HG03139 (cell line): ENCODE results near the gene CFAP65.

Source experiments
- ATAC-seq: cut with Tn5 transposase; IDR thresholded peaks from one replicate; pipeline ENCODE4 v1.9.1; 2021; ENCODE audit not compliant: unreplicated experiment

Gene CFAP65

DNA sequence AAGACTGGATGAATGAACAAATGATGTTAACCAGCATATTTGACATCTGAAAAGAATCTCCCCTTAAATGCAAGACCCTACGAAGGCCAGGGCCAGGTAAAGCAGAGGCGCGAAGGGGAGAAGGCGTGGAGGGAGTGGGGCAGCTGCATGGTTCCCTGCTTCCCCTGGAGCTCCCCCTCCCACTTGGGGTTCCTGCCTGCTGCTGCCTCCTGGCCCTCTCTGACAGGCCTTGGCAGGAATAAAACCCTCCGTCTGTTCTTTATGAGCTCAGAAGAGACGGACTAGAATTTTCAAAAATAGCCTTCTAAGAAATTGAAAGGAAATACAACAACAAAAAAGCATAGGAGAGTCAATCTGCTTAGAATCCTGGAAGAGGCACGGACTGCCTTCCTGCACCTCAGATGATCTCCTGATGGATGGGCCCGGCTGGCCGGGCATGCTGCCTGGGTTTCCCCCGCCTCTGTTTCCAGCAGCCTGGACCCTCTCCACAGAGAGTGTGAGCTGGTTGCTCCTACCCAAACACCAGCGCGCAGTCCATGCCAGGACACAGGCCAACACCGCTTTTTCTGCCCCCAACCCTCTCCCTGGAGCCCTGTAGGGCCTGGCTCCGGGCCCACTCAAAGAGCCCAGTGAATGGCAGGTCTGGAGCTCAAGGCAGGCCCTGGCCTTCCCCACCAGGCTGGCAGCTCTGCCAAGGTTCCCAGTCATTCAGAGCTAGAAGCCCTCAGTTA lies 23.9 kb downstream of the CFAP65 start:
- ATAC-seq, result no peak

- no peak for ATAC-seq
Measured at GRCh38 chr2:219016721-219017120, 24.6 kb downstream of the CFAP65 start.

DNA sequence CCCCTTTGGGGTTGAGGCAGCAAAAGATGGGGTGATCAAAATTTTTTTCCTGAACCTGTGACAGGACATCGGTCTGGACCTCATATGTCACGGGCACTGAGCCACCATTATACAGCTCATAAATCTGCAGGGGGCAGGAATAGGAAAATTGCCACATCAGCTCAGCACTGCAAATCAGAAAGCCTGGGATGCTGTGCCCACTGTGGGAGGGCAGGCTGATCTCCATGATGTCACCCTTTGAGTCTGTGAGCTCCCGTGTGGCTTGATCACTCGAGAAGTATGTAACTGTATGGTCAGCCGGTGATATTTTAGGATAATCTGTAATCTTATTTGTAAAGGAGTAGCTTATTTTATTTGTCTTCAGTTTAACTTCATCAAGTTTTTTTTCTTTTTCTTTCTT lies 30.4 kb downstream of the CFAP65 start:
- ATAC-seq, result no peak

DNA sequence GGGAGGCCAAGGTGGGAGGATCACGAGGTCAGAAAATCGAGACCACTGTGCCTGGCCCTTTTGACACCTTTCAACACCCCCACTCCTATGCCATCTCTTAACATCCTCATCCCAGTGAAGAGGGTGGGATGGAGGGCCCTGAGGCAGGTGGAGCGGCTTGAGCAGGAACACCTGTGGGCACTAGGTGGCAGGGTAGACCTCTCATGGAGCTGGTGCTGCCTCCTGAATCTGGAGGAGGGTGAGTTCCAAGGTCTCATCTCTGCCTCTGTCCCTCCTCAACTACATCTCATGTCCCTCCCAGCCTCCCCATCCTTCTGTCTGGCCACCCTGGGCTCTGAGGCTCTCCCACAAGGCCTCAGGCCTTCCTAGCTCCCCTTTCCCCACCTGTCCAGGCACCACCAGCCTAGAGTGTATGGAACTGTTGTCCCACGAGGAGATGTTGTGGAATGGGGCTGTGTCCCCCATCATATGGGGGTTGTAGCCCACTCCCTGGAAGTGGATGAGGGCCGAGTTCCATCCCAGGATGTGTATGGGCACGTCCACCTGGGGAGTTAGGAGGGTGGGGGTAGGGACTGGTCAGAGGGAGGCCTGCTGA lies 31.1 kb downstream of the CFAP65 start:
- no peak for ATAC-seq

GRCh38 chr2:219009294-219009693 lies 32.0 kb downstream of the CFAP65 start:
- no peak for ATAC-seq

GRCh38 chr2:219003979-219004378 lies 37.3 kb downstream of the CFAP65 start:
- no peak for ATAC-seq

GRCh38 chr2:219003267-219003634 lies 38.1 kb downstream of the CFAP65 start:
- ATAC-seq, result no peak

DNA sequence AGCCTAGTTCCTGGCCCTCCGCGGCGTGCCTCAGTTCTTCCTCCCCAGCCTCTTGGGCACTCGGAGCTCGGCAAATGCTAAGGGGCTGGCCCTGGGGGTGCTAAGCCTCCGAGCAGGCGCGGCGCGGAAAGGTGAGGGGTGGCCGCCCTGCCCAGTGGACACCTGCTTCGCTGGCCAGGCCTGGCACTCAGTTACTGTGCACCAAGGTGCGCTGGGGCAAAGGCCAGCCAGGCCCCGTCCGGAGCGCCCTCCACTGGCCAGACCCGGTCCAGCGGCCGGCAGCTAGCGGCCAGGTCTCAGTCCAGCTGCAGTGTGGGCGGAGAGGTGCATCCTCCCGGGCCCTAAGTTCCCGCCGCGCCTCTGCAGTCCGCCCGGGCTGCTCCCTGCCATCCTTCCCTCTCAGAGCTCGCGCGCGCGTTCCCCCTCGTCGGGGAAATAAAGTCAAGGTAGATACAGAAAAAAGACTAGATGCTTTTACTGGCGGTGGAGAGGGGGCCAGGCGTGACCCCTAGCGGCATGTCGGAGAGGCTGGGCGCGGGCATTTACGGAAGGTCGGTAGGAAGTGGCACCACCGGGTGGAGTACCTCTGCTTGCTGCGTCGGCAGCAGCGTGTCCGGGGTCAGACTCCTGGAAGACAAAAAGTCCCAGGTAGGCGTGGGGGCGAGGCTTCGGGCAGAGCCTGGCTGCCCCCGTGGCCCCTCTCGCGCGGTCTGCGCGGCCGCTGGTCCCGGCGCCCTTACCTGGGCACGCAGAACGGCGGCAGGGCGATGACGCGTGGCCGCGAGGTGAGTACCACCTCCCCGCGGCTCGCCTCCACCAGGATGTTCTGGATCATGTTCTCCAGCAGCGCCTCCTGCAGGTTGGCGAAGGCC lies 38.7 kb downstream of the CFAP65 start:
- ATAC-seq, result no peak

DNA sequence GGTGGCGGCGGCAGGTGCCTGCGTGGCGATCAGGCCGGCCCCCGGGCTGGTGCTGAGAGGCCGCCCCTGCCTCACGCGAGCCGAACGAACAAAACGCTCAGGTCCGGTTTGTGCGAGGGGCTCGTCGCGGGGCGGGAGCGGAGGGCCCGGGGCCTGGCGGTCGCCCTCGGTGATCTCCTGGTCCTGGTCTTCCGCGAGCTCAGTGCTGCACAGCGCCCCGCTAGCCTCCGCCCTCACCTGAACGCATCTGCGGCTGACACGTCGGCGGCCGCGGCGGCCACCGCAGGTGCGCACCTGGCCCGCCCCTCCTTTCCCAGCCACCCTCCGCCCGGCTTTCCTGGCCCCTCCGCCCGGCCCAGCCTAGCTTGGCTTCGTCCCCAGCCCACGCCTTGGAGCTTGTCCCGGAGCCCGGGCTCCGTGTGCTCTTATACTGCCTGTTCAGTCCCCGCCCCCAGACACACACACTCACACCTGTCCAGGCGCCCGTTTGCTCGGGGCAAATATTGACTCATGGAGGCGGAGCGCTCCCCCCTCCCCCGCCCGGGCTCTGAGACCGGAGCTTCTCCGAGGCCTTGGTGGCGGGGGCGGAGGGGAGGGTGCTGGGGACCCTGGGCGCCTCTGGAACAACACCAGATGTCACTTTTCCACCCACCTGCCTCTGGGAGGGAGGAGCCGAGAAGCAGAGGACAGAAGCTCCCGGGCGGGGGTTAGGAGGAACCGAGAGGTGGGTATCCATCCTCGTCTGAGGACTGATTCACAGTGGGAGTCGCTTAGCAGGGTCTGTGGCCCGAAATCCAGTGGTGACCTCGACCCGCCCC lies 39.5 kb downstream of the CFAP65 start:
- ATAC-seq, result no peak

GRCh38 chr2:219001100-219001576 lies 40.2 kb downstream of the CFAP65 start:
- no peak for ATAC-seq

- ATAC-seq, result no peak
Measured at GRCh38 chr2:219000569-219000960, 40.8 kb downstream of the CFAP65 start.

GRCh38 chr2:218999881-219000568 lies 41.3 kb downstream of the CFAP65 start:
- ATAC-seq, result no peak

GRCh38 chr2:218999021-218999880 lies 42.1 kb downstream of the CFAP65 start:
- ATAC-seq, result no peak

GRCh38 chr2:218998414-218999002 lies 42.8 kb downstream of the CFAP65 start:
- no peak for ATAC-seq

GRCh38 chr2:218997731-218998130 lies 43.6 kb downstream of the CFAP65 start:
- no peak for ATAC-seq

DNA sequence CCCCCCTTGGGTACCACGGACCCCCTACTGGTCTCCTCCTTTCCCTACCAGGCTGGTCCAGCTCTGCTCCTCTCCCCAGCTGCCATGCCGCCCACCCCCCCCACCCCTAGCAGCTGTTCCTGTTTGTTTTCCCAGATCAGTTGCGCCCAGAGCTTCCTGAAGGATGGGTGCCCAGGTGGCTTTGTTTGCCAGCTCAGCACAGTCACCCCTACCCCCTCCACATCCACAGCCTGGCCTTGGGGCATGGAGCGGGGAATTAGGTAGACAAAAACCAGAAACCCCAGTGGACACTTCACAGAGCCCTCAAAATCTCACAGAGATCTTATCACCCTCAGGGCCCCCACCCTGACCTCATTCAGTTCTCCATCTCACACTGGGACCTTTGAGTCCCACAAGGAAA lies 44.4 kb downstream of the CFAP65 start:
- no peak for ATAC-seq

DNA sequence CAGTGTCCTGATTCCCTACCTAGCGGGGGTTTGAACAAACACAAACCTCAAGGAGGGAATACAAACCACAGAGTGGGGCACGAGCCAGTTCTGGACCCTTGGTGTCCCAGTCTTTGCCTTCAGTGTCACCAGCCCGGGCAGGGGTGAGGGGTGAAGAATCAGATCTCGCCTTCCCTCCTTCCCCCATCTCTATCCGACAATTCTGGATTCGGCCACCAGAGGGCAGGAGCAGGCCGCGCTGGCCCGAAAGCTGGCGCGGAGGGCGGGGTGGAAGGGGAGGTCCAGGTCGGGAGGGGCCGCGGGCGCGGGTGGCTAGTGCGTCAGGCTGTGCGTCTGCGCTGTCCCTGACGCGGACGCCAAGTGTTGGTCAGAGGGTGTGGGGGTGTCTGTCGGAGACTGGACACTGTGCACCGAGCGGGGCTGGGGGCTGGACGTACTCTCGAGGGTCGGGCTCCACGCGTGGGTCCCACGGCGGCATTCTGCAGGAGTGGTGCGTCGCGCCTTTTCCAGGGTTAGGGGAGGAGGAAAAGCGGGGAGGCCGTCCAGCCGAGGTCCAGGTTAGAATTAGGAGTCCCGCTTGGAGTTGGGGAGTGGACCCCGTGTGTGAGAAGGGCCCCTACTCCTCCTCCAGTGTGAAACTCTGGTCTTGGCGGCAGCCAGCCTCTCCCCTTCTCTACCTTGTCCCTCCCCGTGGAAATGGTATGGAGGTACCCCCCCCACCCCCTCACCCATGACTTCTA lies 45.2 kb downstream of the CFAP65 start:
- ATAC-seq, result no peak

DNA sequence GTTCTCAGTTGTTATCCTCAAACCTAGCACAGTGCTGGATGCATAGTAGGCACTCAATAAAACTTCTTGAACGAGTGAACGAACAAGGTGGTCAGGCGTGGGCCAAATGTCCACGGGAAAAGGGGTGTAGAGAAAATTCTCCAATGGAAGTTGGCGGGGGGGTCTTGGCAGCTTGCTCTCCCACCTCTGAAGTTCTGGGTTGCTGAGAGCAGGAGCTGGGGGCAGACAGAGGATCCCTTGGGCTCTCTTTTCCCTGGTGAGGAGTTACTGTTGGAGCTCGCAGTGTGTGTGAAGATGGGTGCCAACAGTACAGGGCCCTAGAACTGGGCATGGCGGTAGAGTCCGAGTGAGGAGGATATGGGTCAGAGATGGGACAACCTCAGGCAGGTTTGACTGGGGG lies 45.8 kb downstream of the CFAP65 start:
- ATAC-seq, result no peak
